SK-N-SH (cell line): ENCODE data around the gene MALRD1. TPM values are rescaled to one million over a fixed set of nuclear protein-coding genes. Genes with fewer than 3 reads are reported as not detected.

ENCODE experiments used
- CTCF ChIA-PET: fragments of 300-600, 350-600 bp; formaldehyde crosslinking; extraction: SDS; loops from one replicate; lab custom pipeline; 2021; lab: Yijun Ruan, JAX
- POLR2A ChIA-PET: fragments of 350-600 bp; sonication (Branson Sonifier 250); formaldehyde crosslinking; extraction: SDS; loops from one replicate; lab custom pipeline; 2020; ENCODE audit warnings: antibody characterized with exemption, inconsistent platforms; lab: Yijun Ruan, JAX
- DNase-seq: peaks from one replicate; pipeline ENCODE4 v3.0.0; 2012
- H2AFZ ChIP-seq: fragments of 200-600 bp; sonication (generic); 2 replicates; pipeline ENCODE4 v1.8.1; 2016; ENCODE audit warnings: antibody characterized with exemption, mild to moderate bottlenecking, low read depth
- H3F3A ChIP-seq: fragments of 200-600 bp; sonication (generic); replicated peaks from 2 replicates; pipeline ENCODE3; 2016; ENCODE audit warnings: antibody characterized with exemption, mild to moderate bottlenecking; ENCODE audit not compliant: insufficient read depth
- H3K27ac ChIP-seq, 2 experiments: fragments of 200-500 bp in 1 of 2; fragments of 200-600 bp in 1 of 2; sonication (Bioruptor generic) in 1 of 2; sonication (generic), shearing (Covaris generic) in 1 of 2; 2 replicates each; pipeline versions ENCODE4 v1.5.1 to v1.6.1; 2014 to 2016; ENCODE audit warnings: low read depth in 2 of 2, inconsistent platforms in 1 of 2, low read length in 1 of 2, mild to moderate bottlenecking in 1 of 2, mixed read lengths in 1 of 2
- H3K27me3 ChIP-seq: fragments of 200-600 bp; sonication (generic), shearing (Covaris generic); 2 replicates; pipeline ENCODE4 v1.6.1; 2016; ENCODE audit warnings: mixed run types; ENCODE audit not compliant: insufficient read depth
- H3K36me3 ChIP-seq, 2 experiments: fragments of 200-500 bp in 1 of 2; fragments of 200-600 bp in 1 of 2; sonication (Bioruptor generic) in 1 of 2; sonication (generic) in 1 of 2; replicated peaks in 1 of 2; 2 replicates each; pipeline versions ENCODE3 to v1.5.1; 2014 to 2016; ENCODE audit warnings: low read length in 1 of 2, mild to moderate bottlenecking in 1 of 2; ENCODE audit not compliant: insufficient read depth in 2 of 2, control insufficient read depth in 1 of 2
- H3K4me1 ChIP-seq, 2 experiments: fragments of 200-500 bp in 1 of 2; fragments of 200-600 bp in 1 of 2; sonication (Bioruptor generic) in 1 of 2; sonication (generic), shearing (Covaris generic) in 1 of 2; 2 replicates each; pipeline versions ENCODE4 v1.5.1 to v1.6.1; 2014 to 2016; ENCODE audit warnings: low read depth in 1 of 2, low read length in 1 of 2, mixed run types in 1 of 2; ENCODE audit not compliant: insufficient read depth in 2 of 2, control insufficient read depth in 1 of 2
- H3K4me2 ChIP-seq: fragments of 200-600 bp; sonication (generic), shearing (Covaris generic); 2 replicates; pipeline ENCODE4 v1.6.1; 2017; ENCODE audit warnings: mixed run types
- H3K4me3 ChIP-seq, 2 experiments: fragments of 200-500 bp in 1 of 2; fragments of 200-600 bp in 1 of 2; sonication (Bioruptor generic) in 1 of 2; sonication (generic), shearing (Covaris generic) in 1 of 2; 2 replicates each; pipeline versions ENCODE4 v1.5.1 to v1.8.1; 2014 to 2016; ENCODE audit warnings: low read depth in 2 of 2, inconsistent platforms in 1 of 2, low read length in 1 of 2, mild to moderate bottlenecking in 1 of 2, mixed read lengths in 1 of 2, moderate library complexity in 1 of 2
- H3K79me2 ChIP-seq: fragments of 200-600 bp; sonication (generic); 2 replicates; pipeline ENCODE4 v1.8.1; 2017; ENCODE audit warnings: mild to moderate bottlenecking; ENCODE audit not compliant: insufficient read depth
- H3K9ac ChIP-seq: fragments of 200-600 bp; sonication (generic); 2 replicates; pipeline ENCODE4 v1.6.1; 2017; ENCODE audit warnings: mixed run types
- H3K9me2 ChIP-seq: fragments of 200-600 bp; sonication (generic); 2 replicates; pipeline ENCODE4 v1.6.1; 2017; ENCODE audit warnings: mixed run types
- H3K9me3 ChIP-seq: fragments of 200-600 bp; sonication (generic); 2 replicates; pipeline ENCODE4 v1.6.1; 2017; ENCODE audit warnings: mixed run types, mild to moderate bottlenecking, moderate library complexity
- H4K20me1 ChIP-seq: fragments of 200-600 bp; sonication (generic); 2 replicates; pipeline ENCODE4 v1.6.1; 2017; ENCODE audit warnings: mild to moderate bottlenecking, mixed run types; ENCODE audit not compliant: insufficient read depth
- CHD2 ChIP-seq: fragments of 150-350 bp; IDR thresholded peaks from 2 replicates; pipeline ENCODE4 v1.6.1; 2018; ENCODE audit warnings: low read length; ENCODE audit not compliant: partially characterized antibody
- EP300 ChIP-seq, 2 experiments: IDR thresholded peaks; 2 replicates each; pipeline versions ENCODE4 v1.4.0 to v1.6.1; 2012; ENCODE audit warnings: borderline replicate concordance in 1 of 2, low read depth in 1 of 2, low read length in 1 of 2
- GATA2 ChIP-seq: sonication (generic); formaldehyde crosslinking; IDR thresholded peaks from 2 replicates; pipeline ENCODE4 v1.5.0; 2020; ENCODE audit warnings: mild to moderate bottlenecking, missing genetic modification reagents
- MAX ChIP-seq: IDR thresholded peaks from 2 replicates; pipeline ENCODE4 v1.4.0; 2012; ENCODE audit warnings: low read depth
- NFIC ChIP-seq: IDR thresholded peaks from 2 replicates; pipeline ENCODE4 v1.4.0; 2012; ENCODE audit warnings: borderline replicate concordance
- POLR2AphosphoS5 ChIP-seq: IDR thresholded peaks from 2 replicates; pipeline ENCODE4 v1.6.1; 2012; ENCODE audit warnings: low read depth, low read length
- RAD21 ChIP-seq: IDR thresholded peaks from 2 replicates; pipeline ENCODE4 v1.6.1; 2012; ENCODE audit warnings: mild to moderate bottlenecking, low read length
- REST ChIP-seq: IDR thresholded peaks from 2 replicates; pipeline ENCODE4 v1.6.1; 2012; ENCODE audit warnings: mild to moderate bottlenecking, low read depth, low read length, moderate library complexity
- SIN3A ChIP-seq: IDR thresholded peaks from 2 replicates; pipeline ENCODE4 v1.6.1; 2012; ENCODE audit warnings: low read depth, mild to moderate bottlenecking, low read length, moderate library complexity, borderline replicate concordance
- SMC3 ChIP-seq: IDR thresholded peaks from 2 replicates; pipeline ENCODE4 v1.6.1; 2012; ENCODE audit warnings: low read depth, low read length, improper control_type of control experiment
- TAF1 ChIP-seq: IDR thresholded peaks from 2 replicates; pipeline ENCODE4 v1.6.1; 2012; ENCODE audit warnings: low read depth, mild to moderate bottlenecking, low read length, moderate library complexity, borderline replicate concordance
- ZBTB33 ChIP-seq: IDR thresholded peaks from 2 replicates; pipeline ENCODE4 v1.4.0; 2012; ENCODE audit warnings: low read depth, borderline replicate concordance
- polyA plus RNA-seq, 3 experiments: library from polyadenylated mRNA; depleted of rRNA; stranded (reverse); fragments of >200 nt; gene quantifications; 2 replicates each; pipeline ENCODE4 v1.2.3, GENCODE V29; 2012
- TF ChIP-seq, protein P1 (sequence below): fragments of 200-600 bp; sonication (generic); IDR thresholded peaks from 2 replicates; pipeline ENCODE4 v1.6.1; 2017; ENCODE audit warnings: antibody characterized with exemption, mild to moderate bottlenecking, moderate library complexity

MALRD1 gene
- polyA plus RNA-seq, 1 of the 3 experiments (the other 2 are of a cell fraction) = not detected

DNA sequence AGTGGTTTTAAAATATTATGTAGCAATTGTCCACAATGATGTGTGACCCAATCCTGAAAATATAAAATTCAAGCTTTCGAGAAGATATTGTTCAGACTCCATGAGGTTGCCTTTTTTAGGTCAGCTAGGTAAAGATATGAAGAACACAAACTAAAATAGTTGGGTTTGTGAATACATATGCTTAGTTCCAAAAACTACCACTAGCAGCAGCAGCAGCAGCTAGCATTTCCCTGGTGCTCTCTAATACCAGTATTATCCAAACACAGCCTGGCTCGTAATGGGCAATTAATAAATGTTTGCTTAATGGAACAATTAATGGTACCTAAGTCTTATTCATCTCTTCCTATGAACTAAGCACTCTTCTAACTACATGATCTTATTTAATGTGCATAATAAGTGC lies 362.5 kb downstream of the MALRD1 start (continued):
- TF ChIP-seq, protein P1, sequence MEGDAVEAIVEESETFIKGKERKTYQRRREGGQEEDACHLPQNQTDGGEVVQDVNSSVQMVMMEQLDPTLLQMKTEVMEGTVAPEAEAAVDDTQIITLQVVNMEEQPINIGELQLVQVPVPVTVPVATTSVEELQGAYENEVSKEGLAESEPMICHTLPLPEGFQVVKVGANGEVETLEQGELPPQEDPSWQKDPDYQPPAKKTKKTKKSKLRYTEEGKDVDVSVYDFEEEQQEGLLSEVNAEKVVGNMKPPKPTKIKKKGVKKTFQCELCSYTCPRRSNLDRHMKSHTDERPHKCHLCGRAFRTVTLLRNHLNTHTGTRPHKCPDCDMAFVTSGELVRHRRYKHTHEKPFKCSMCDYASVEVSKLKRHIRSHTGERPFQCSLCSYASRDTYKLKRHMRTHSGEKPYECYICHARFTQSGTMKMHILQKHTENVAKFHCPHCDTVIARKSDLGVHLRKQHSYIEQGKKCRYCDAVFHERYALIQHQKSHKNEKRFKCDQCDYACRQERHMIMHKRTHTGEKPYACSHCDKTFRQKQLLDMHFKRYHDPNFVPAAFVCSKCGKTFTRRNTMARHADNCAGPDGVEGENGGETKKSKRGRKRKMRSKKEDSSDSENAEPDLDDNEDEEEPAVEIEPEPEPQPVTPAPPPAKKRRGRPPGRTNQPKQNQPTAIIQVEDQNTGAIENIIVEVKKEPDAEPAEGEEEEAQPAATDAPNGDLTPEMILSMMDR = no peak
- no peak for TF ChIP-seq NFIC
- TF ChIP-seq MAX = no peak

GRCh38 chr10:19412531-19412930 lies 363.9 kb downstream of the MALRD1 start:
- no peaks in the 10 kb centered on the region for H3K9me3 ChIP-seq
- no peak for TF ChIP-seq SIN3A
- no peak for TF ChIP-seq EP300 (IDR thresholded peaks at IDR 0.05; ENCODE audit: borderline replicate concordance in 1 of 2, low read depth in 1 of 2, low read length in 1 of 2)
- no peak for TF ChIP-seq TAF1
- no peak for TF ChIP-seq ZBTB33
- TF ChIP-seq REST = no peak
- TF ChIP-seq RAD21 = peak; percentile 83
- TF ChIP-seq POLR2AphosphoS5 = no peak
- no peak for TF ChIP-seq CHD2
- TF ChIP-seq GATA2 = no peak
- peak; percentile 73 for TF ChIP-seq SMC3
- TF ChIP-seq, protein P1 = peak; percentile 56
- DNase-seq = peak; percentile 19
- H3K9ac ChIP-seq = no peak overlapping the region
- no peak overlapping the region for H3K4me2 ChIP-seq
- no peaks in the 10 kb centered on the region for H3K79me2 ChIP-seq
- no peaks in the 10 kb centered on the region for H3K4me1 ChIP-seq
- H3K27ac ChIP-seq = no peak overlapping the region
- no peak overlapping the region for H2AFZ ChIP-seq
- no peak overlapping the region for H3K4me3 ChIP-seq
- H3K36me3 ChIP-seq = no peaks in the 10 kb centered on the region
- POLR2A ChIA-PET = no interaction called here
- CTCF ChIA-PET = interaction anchor here (0.6 to 2.5 kb wide), 15 partner anchors 14 to 1356 kb away, joined by 3 to 16 read pairs (median 4); partner anchors contain the start of gene PLXDC2
- H3K27me3 ChIP-seq = no peaks in the 10 kb centered on the region
- no peaks in the 10 kb centered on the region for H3F3A ChIP-seq
- H3K9me2 ChIP-seq = no peaks in the 10 kb centered on the region
- no peaks in the 10 kb centered on the region for H4K20me1 ChIP-seq
